PFSK-1 (cell line): ENCODE data around the gene UBXN10.

Experiments used
- POLR2AphosphoS5 ChIP-seq: IDR thresholded peaks from 2 replicates; pipeline ENCODE4 v1.6.1; 2012; ENCODE audit warnings: low read depth, mild to moderate bottlenecking, control low read depth, low read length, moderate library complexity
- REST ChIP-seq, 2 experiments: IDR thresholded peaks; 2 replicates each; pipeline versions ENCODE4 v1.6.1 to v1.8.0; 2011 to 2012; ENCODE audit warnings: low read depth in 2 of 2, low read length in 2 of 2, control low read depth in 1 of 2, inconsistent platforms in 1 of 2, mild to moderate bottlenecking in 1 of 2, moderate library complexity in 1 of 2; ENCODE audit not compliant: insufficient read depth in 1 of 2
- SIN3A ChIP-seq: IDR thresholded peaks from 2 replicates; pipeline ENCODE4 v1.6.1; 2012; ENCODE audit warnings: mild to moderate bottlenecking, low read length, moderate library complexity, borderline replicate concordance; ENCODE audit not compliant: insufficient read depth
- TAF1 ChIP-seq: IDR thresholded peaks from 2 replicates; pipeline ENCODE4 v1.6.1; 2012; ENCODE audit warnings: low read length, control low read depth, borderline replicate concordance; ENCODE audit not compliant: insufficient read depth

DNA sequence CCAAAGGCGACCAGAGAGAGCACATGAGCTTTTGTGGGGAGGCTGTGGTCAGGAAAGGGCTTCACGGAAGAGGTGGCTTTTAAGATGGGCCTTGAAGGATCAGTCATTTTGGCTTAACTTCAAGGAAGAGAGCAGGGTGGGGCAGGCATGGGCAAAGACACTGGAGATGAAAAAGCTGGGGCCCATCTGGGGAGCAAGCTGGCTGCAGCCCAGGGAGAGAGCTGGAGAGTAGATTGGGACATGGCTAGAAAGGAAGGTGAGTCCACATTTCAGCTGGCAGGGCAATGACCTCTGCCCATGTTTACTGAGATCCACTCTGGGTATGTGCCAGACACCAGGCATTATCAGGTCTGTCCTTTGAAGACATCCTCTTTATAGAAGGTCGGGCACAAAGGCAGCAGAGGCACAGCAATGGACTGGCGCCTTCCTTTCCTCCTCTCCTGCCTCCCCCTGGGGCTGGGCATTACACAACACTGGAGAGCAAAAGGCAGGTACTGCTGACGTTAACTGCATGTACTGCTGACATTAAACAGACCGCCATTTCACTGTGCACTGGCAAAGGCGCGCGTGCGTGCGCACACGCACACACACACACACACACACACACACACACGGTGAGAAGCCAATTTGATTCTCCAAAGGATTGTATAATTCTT is 2.2 kb upstream of the UBXN10 start:
- TF ChIP-seq SIN3A (no peak), POLR2AphosphoS5 (no peak), REST (IDR thresholded peaks at IDR 0.05; ENCODE audit: insufficient read depth in 1 of 2, low read depth in 2 of 2, low read length in 2 of 2) (no peak), TAF1 (no peak)
